Measurements from ENCODE around the gene PACRG. TPM values are rescaled to one million over a fixed set of nuclear protein-coding genes. Genes with fewer than 3 reads are reported as not detected.

Gene PACRG
- total and polyA plus RNA-seq, 4 donors: 0.47 to 3.8 (median 2.4) TPM

- Histone ChIP-seq H3K27ac (ENCODE audit: low read depth in 1 of 2, low read length in 2 of 2) (no peak overlapping the region), H3K9ac (ENCODE audit: low read depth in 1 of 2, low read length in 2 of 2) (no peak overlapping the region), H3K9me3 (ENCODE audit: control insufficient read depth in 4 of 4, low read length in 3 of 4) (no peaks in the 10 kb centered on the region), H3K4me3 (ENCODE audit: low read depth in 1 of 3, low read length in 3 of 3) (no peak overlapping the region), H3K27me3 (ENCODE audit: control insufficient read depth in 4 of 4, insufficient read depth in 4 of 4, low read length in 3 of 4) (no peaks in the 10 kb centered on the region), H3K36me3 (ENCODE audit: control insufficient read depth in 4 of 4, insufficient read depth in 3 of 4, low read depth in 1 of 4, low read length in 3 of 4) (no peaks in the 10 kb centered on the region), H3K4me1 (ENCODE audit: control insufficient read depth in 4 of 4, insufficient read depth in 4 of 4, low read length in 3 of 4) (peaks cover 0 to 7% (median 3%) of the 10 kb centered on the region in 4 donors)
- 87% methylated on average over 5 of the region's 5 CpGs for WGBS
- TF ChIP-seq CTCF (IDR thresholded peaks at IDR 0.05; ENCODE audit: low read depth, low read length, missing input control): no peak
- no peak for TF ChIP-seq TAF1 (conservative IDR thresholded peaks at IDR 0.05)
- no peak for TF ChIP-seq EGR1 (IDR thresholded peaks at IDR 0.05; ENCODE audit: low read depth in 2 of 2)
- no peak for TF ChIP-seq YY1 (IDR thresholded peaks at IDR 0.05)
- TF ChIP-seq MAX (IDR thresholded peaks at IDR 0.05): no peak
- TF ChIP-seq JUND (IDR thresholded peaks at IDR 0.05): no peak
- TF ChIP-seq SP1 (IDR thresholded peaks at IDR 0.05): no peak
- TF ChIP-seq FOXA1 (IDR thresholded peaks at IDR 0.05): no peak
- TF ChIP-seq ATF3 (IDR thresholded peaks at IDR 0.05): no peak
- no peak for TF ChIP-seq NR2F2 (IDR thresholded peaks at IDR 0.05)
- TF ChIP-seq RXRA (IDR thresholded peaks at IDR 0.05): no peak
- no peak for TF ChIP-seq FOXA2 (IDR thresholded peaks at IDR 0.05)
- no peak for TF ChIP-seq RAD21 (IDR thresholded peaks at IDR 0.05)
- TF ChIP-seq, protein P1, sequence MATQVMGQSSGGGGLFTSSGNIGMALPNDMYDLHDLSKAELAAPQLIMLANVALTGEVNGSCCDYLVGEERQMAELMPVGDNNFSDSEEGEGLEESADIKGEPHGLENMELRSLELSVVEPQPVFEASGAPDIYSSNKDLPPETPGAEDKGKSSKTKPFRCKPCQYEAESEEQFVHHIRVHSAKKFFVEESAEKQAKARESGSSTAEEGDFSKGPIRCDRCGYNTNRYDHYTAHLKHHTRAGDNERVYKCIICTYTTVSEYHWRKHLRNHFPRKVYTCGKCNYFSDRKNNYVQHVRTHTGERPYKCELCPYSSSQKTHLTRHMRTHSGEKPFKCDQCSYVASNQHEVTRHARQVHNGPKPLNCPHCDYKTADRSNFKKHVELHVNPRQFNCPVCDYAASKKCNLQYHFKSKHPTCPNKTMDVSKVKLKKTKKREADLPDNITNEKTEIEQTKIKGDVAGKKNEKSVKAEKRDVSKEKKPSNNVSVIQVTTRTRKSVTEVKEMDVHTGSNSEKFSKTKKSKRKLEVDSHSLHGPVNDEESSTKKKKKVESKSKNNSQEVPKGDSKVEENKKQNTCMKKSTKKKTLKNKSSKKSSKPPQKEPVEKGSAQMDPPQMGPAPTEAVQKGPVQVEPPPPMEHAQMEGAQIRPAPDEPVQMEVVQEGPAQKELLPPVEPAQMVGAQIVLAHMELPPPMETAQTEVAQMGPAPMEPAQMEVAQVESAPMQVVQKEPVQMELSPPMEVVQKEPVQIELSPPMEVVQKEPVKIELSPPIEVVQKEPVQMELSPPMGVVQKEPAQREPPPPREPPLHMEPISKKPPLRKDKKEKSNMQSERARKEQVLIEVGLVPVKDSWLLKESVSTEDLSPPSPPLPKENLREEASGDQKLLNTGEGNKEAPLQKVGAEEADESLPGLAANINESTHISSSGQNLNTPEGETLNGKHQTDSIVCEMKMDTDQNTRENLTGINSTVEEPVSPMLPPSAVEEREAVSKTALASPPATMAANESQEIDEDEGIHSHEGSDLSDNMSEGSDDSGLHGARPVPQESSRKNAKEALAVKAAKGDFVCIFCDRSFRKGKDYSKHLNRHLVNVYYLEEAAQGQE (IDR thresholded peaks at IDR 0.05): no peak
- TF ChIP-seq GABPA (IDR thresholded peaks at IDR 0.05 in 1 of 2, conservative IDR thresholded peaks at IDR 0.05 in 1 of 2): no peak
- TF ChIP-seq HNF4A (conservative IDR thresholded peaks at IDR 0.05): no peak
- no peak for TF ChIP-seq HNF4G (IDR thresholded peaks at IDR 0.05)
- TF ChIP-seq ZBTB33 (IDR thresholded peaks at IDR 0.05): no peak
- no peak for DNase-seq (ENCODE audit: low spot score)
These were observed 570.5 kb downstream of the PACRG start for GRCh38 chr6:163298079-163298830.
